ENCODE data around the gene VEZT.

DNA sequence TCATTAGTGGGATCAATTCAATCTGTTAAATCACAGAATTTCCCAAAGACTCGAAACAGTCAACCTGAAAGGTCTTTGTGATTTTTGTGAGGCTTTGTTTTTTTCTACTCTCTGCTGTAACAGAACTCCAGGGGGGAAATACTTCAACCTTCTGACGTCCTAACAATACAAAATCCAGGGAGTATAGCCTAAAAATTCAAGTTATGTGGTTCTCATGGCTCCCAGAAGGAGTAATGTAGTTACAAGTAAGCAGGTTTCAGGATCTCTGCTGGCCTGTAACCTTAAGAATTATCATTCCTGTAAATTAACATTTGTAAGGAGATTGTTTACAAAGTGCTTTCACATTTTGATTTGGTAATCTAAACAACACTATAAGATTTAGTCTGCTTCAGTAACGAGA, 39.9 kb downstream of the VEZT start:
- TF ChIP-seq, protein P1, sequence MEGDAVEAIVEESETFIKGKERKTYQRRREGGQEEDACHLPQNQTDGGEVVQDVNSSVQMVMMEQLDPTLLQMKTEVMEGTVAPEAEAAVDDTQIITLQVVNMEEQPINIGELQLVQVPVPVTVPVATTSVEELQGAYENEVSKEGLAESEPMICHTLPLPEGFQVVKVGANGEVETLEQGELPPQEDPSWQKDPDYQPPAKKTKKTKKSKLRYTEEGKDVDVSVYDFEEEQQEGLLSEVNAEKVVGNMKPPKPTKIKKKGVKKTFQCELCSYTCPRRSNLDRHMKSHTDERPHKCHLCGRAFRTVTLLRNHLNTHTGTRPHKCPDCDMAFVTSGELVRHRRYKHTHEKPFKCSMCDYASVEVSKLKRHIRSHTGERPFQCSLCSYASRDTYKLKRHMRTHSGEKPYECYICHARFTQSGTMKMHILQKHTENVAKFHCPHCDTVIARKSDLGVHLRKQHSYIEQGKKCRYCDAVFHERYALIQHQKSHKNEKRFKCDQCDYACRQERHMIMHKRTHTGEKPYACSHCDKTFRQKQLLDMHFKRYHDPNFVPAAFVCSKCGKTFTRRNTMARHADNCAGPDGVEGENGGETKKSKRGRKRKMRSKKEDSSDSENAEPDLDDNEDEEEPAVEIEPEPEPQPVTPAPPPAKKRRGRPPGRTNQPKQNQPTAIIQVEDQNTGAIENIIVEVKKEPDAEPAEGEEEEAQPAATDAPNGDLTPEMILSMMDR (conservative IDR thresholded peaks at IDR 0.05; ENCODE audit: low read length), result no peak
- no peak for TF ChIP-seq EZH2phosphoT487 (IDR thresholded peaks at IDR 0.05; ENCODE audit: borderline replicate concordance)
